NCI-H2171 treated with DMSO at 0.1 percent for 48 hours (cell line): Measurements from ENCODE around the gene INAVA.

ENCODE experiments used
- DNase-seq: peaks from one replicate; lab custom pipeline; 2025; lab: John Stamatoyannopoulos, UW

Gene INAVA, protein sequence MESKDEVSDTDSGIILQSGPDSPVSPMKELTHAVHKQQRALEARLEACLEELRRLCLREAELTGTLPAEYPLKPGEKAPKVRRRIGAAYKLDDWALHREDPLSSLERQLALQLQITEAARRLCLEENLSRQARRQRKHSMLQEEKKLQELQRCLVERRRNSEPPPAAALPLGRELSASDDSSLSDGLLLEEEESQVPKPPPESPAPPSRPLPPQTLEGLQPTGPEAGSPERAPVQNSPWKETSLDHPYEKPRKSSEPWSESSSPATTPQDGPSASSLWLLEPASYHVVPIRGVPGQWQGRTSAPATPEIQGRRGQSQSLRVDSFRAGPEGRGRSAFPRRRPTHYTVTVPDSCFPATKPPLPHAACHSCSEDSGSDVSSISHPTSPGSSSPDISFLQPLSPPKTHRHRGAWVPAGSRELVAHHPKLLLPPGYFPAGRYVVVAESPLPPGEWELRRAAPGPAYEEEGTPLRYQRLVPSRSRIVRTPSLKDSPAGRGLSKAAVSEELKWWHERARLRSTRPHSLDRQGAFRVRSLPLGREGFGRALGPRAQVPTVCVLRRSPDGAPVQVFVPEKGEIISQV

DNA sequence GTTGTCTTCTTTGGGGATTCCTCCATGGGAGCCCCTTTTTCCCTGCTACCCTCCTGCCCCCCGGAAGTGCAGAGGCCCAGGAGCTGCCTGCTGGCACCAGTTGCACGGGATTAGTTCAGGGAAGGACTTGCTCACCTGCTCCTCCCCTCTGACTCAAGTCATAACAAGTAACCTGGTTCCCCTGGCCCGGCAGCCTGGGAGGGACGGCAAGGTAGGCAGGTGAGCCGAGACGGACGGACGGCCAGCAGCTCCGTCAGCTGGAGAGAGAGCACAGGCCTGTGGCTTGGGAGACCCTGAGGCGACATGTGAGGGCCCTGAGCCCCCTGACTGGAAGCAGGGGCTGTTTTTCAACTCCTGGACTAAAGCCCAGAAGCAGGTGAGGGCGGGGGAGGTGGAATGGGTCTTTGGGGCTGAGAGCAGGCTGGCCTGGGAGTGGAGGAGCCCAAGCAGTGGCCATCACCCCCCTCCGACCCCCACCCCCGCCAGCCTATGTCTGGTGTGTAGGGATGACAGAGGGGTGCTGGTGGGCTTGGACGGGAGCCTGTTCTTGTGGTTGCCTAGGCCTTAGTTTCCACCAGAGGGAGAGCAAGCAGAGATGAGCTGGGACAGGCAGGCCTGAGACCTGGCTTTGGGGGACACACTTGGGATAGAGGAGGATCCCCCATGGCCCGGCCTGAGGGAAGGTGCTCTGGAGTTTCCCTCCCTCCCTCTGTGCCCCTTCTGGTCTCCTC lies at the start of gene INAVA:
INAVA (plus strand) TSS at position 189 of the 731 bp plus-strand sequence. CDS start 3,501 bp downstream, outside the sequence.
- no peak for DNase-seq

DNA sequence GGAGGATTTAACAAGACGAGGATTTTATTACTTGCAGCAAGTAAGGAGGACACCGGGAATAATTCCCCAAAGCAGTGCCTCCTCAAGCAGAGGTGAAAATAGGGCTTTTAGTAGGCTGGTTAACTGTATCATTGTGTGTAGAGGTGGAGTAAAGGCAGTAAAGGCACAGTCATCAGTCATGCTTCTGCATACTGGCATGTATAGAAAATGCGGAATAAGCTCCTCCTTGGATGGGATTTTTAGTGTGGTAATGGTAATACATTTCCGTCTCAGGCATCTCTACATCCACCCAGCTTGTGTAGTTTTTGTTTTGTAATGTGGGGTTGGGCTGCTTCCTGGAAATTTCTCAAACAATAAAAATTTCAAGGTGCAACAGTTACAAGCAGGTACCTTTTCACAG lies 49.3 kb upstream of the INAVA start:
- no peak for DNase-seq

DNA sequence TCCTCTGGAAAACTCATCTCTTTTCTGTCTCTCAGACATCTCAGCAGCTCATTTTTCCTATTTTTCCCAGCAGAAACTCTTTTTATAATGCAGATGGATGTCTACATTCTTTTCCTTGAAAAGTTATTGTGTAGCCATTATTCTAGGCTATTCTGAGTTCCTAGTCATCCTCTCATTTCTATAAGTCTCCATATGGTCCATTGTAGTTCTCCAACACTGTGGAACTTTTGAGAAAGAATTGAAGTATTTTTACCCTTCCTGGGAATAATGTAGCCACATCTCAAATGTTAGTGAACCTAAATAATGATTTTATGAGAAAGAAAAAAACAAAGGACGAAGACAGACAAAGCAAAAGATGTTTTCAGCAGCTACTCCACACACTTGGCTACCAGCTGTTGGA lies 48.3 kb upstream of the INAVA start:
- DNase-seq, result no peak

DNA sequence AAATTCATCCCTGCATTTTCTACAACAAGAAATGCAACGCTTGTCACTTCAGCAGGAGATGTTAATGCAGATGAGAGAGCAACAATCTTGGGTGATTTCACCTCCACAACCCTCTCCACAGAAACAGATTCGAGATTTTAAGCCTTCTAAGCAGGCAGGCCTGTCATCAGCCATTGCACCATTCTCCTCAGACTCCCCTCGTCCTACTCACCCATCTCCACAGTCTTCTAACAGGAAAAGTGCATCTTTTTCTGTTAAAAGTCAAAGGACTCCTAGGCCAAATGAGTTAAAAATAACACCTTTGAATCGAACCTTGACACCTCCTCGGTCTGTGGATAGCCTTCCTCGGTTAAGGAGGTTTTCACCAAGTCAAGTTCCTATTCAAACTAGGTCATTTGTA lies 45.3 kb upstream of the INAVA start:
- no peak for DNase-seq

DNA sequence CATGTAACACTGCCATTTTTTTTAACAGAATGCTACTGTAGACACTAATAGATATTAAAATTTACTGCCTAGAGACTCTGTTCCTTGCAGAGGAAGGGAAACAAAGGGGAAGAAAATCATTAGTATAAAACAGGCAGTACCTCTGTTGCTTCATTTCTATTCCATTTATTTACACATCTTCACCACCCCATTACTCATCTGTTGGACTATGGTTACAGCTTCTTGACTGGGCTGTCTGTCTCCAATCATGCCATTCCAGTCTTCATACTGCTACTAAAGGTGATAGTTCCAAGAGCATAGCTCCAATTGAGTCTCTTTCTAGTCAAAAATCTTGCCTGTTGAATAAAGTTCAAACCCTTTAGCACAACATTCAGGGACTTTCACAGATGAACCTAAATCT lies 44.1 kb upstream of the INAVA start:
- DNase-seq, result no peak

DNA sequence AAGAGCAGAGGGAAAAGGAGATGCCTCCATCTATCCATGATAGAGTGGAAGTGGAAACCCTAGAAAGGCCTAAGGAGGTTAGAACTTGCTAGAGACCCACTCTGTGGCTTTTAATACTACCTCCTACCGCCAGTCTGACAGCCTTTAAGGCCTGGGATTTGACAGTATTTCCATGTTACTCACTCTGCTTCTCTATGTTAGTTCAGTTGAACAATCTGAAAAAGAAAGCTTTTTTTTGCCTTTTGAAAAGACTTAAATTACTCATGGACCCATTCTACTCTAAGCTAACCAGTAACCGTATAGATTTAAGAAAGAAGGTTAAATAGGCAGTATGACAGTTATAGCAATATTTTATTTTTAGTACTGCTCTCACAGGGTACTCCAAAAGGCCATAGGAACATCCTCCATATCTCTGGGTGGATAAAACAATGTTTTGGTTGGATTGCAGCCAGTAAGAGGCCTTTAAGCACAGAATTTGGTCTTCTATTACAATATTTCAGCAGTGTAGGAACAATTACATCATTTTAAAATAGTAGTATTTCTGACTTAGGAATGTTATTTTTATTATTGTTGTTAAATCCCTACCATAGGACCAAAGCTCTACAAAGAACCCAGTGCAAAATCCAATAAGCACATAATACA lies 37.9 kb upstream of the INAVA start:
- no peak for DNase-seq

DNA sequence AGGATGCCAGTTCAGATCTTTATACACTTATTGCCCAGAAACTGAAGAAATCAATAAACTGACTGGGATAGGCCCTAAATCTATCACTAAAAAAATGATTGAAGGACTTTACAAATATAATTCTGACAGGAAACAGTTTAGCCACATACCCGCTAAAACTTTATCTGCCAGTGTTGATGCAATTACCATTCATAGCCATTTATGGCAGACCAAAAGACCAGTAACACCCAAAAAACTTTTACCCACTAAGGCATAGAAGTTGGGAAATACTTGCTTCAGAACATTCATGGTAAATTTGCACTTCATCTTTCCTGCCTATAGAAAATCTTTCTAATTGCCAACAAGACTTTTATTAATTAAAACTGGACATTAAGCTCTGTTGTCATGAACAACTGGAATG lies 36.9 kb upstream of the INAVA start:
- no peak for DNase-seq

DNA sequence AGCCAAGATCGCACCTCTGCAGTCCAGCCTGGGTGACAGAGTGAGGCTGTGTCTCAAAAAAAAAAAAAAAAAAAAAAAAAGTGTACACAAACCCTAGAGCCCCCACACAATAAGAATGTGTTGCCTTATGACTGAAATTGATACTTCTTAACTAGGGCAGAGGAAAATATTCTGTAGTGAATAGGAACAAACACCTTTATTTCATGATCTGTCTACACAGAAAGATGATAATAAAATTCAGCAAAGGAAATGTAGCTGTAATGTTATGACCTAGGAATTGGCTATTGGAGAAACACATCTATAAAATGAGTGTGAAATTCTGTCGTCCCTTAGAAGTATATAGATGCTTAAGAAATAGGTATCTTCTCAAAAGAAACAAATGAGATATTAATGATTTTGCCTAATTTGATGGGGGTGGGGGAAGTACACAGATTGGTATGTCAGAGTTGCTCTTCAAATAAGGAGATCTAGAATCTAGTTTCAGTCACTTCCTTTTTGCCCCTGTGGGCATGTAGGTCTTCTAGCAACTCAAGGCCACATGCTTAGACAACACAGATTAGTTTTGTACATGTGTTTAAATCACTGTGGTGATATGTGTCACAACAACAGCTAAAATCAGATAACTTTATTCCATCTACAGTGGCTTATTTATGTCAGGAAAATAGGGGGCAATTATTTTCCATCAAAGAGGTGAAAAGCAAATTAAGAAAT lies 32.6 kb upstream of the INAVA start:
- peak; percentile 35 for DNase-seq

DNA sequence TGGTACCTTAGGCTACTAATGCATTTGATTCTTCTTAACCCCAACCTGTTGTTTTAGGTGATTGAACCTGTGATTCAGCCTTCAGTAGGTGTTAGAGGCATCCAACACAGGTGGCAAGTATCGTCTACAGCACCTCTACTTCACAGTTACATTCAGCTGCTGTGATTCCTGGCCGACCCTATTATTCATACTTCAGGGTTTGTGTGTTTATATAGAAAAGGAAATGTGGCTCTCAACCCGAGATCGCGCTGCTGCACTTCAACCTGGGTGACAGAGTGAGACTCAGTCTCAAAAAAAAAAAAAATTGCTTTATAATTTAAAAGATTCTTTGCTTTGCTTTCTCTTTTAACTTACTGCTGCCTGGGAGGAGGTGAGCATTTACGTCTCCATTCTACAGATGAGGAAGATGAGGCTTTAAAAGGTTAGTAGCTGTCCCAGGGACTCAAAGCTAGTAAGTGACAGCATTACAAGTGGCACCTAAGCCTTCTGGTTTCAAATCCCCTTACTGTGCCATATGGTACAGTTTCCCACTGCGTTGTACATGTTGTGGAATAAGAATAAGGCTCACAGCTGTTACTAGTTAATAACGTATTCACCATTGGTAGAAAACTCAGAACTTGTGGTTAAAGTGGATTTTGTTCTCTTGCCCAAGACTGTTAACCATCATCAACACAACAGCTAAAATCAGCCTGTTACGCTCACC lies 31.8 kb upstream of the INAVA start:
- DNase-seq, result peak; percentile 85

DNA sequence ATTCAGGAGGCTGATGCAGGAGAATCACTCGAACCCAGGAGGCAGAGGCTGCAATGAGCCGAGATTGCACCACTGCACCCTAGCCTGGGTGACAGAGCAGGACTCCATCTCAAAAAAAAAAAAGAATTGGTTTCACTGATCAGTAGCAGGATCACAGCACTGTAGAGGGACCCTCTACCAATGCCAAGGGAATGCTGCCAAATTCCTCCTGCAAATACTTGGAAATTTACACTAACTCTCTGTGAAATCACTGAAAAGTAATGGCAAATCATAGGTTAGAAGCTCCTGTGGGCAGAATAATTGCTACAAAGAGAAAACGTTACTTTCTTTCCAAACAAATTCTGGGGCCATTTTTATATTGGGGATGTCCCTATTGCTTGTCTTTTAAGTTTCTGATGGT lies 28.6 kb upstream of the INAVA start:
- no peak for DNase-seq

DNA sequence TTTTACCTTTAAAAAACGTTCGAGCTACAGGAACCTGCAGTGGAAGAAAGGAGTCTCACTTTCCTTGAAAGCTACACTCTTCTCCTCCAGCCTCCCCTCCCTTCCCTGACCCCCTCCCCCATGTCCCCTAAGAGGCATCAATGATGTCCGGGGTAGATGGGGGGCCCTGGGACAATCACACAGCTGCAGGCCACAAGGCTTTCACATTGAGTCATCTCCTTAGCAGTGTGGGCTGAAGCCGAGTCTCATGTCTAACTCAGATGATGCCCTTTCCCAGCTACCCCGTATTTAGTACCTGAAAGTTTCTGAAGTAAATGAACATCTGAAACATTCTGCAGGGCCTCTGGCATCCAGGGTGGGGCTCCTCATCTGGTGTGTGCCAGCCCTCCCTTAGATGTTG lies 28.2 kb upstream of the INAVA start:
- no peak for DNase-seq

DNA sequence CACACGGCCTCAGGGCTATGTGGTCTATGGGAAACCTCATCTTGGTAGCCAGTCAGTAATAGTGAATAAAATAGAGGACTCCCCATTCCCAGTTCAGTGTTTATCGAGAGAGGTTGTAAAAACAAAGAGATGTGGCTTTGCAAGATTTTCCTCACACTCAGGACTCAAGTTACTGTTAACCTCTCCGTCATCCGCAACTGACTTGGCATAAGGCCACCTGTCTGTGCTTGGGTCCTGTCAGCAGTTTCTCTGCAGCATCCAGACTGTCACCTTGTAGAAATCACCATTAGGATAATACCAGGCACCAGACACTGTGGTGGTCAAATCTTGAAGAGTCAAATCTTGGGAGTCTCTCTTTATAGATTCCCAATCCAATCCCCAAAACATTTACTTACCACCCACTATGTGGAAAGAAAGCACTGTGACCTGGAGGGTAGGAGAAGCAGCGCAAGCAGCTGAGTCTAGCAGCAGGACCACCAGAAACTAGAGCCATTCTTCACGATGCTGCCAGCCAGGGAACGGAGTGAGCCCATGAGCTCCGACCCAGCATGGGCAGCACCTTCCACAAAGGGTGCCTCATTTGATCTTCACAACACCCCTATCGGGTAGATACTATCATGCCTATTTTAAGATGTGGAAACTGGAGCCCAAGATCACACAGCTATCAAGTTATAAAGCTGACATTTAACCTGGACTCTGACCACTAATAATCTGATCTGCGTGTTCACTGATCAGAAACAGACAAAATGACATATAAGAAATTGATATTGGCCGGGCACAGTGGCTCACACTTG lies 27.5 kb upstream of the INAVA start:
- peak; percentile 68 for DNase-seq

DNA sequence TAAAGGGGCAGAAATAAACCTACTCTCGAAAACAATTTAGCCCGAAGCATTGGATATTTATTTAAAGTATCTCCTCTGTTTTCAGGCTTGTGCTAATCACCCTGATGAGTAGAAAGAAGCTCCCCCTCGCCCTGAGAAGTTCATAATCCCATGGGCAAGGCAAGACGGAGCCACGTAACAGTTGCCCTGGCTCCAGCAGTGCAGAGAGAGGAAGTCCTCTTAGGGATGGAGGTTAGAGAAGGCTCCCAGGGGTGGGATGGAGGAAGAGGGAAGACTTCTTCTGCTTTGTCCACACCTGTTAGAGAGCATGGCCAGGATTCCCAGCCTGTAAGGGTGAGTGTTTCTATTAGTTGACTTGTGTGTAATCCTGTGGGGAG lies 25.3 kb upstream of the INAVA start:
- DNase-seq, result no peak

DNA sequence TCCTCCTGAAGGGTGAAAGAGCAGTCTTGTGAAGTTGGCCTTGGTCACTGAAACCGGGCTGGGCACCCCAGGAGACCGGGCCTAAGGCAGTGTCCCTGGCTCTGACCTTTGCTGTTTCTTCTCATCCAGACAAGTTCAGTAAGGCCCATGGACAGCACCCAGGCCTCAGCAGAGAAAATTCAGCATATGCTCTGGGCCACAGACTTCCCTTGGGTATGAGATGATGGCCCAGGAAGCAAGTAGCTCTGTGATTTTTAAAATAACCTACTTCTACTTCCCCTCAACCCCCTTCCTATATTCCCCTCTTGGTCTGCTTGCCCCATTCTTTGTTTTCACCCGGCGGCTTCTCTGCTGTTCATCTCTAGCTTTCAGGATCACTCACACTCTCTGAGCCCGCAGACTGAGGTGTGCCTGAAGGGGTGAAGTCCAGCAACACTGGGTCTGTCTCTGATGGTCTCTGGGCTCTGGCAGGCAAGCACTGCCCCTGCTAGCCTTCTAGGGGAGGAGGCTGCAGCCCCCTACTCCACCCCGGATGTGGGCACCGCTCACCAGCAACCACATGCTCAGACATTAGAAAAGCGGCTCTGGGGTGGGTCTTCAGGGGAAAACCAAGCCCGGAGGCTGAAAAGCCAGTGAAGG lies 24.8 kb upstream of the INAVA start:
- DNase-seq, result no peak

DNA sequence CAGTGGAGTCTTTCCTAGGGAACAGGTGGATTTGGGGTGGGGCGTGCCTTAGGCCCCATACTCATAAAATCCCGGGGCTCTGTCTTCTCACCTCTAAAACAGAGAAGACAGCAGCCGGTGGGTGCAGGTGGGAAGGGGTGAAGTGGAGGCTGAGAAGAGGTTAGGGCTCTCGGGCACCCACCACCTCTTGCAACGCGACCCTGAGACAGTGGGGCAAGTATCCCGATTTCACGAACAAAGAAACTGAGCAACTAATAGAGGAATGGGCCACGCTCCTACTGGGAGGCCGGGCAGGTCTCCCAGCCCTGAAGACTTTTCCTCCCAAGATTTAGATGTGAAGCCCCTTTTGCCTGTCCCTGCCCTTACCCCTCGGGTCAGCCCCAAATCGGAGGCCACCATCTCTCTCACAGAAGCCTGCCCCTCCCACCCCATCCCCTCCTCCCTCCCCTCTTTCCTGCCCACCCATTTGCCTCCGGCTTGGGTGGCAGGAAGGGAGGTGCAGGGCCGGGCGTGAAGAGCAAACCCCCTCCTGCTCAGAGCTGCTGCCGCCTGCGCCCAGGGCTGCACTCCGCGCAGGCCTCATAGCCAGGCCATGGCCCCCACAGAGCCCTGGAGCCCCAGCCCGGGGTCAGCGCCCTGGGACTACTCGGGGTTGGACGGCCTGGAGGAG lies 22.1 kb upstream of the INAVA start, which contains the start of gene GPR25:
GPR25 (plus strand) TSS at position 536 of the 670 bp plus-strand sequence; CDS start at position 593, 57 bp downstream.
- no peak for DNase-seq

DNA sequence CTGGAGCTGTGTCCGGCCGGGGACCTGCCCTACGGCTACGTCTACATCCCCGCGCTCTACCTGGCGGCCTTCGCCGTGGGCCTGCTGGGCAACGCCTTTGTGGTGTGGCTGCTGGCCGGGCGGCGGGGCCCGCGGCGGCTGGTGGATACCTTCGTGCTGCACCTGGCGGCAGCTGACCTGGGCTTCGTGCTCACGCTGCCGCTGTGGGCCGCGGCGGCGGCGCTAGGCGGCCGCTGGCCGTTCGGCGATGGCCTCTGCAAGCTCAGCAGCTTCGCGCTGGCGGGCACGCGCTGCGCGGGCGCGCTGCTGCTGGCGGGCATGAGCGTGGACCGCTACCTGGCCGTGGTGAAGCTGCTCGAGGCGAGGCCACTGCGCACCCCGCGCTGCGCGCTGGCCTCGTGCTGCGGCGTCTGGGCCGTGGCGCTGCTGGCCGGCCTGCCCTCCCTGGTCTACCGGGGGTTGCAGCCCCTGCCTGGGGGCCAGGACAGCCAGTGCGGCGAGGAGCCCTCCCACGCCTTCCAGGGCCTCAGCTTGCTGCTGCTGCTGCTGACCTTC lies 21.5 kb upstream of the INAVA start:
- DNase-seq, result no peak

DNA sequence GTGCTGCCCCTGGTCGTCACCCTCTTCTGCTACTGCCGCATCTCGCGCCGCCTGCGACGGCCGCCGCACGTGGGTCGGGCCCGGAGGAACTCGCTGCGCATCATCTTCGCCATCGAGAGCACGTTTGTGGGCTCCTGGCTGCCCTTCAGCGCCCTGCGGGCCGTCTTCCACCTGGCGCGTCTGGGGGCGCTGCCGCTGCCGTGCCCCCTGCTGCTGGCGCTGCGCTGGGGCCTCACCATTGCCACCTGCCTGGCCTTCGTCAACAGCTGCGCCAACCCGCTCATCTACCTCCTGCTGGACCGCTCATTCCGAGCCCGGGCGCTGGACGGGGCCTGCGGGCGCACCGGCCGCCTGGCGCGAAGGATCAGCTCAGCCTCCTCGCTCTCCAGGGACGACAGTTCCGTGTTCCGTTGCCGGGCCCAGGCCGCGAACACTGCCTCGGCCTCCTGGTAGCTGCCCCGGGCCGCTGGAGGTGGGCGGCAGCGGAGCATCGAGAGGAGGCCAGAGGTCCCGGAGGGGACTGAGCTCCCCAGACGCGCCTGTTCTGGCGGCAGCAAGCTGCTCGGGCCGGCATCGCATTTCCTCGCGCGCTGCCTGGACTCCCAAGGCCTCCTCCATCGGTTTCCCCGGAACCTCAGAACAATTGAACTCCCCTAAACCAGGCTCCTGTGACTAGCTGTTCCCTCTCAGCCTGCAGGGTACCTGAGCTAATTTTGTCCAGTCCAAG lies 20.9 kb upstream of the INAVA start:
- DNase-seq, result no peak

DNA sequence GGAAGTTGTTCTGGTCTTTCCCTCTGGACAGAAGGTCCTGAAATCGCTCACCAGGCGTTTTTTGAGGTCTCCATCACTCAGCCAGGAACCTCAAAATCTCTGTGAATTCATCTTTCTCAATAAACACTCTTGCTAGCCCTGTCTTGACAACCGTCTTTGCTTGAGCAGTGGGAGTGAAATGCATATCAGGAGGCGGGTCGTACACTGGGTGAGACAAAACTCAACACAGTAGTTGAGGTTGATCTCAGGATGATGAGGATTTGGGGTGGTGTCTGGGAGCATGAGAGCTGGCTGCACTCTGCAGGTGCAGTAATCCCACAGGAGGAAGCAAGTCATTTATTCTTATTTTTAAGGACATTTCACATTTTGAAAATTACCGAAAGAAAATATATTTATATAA lies 20.0 kb upstream of the INAVA start:
- DNase-seq, result no peak
